Mammary epithelial cell (primary cell): ENCODE measurements around the gene VWA8.

ENCODE experiments used
- EZH2 ChIP-seq: IDR thresholded peaks from 2 replicates; pipeline ENCODE4 v1.6.1; 2012; ENCODE audit warnings: low read length, inconsistent platforms, borderline replicate concordance
- TF ChIP-seq, protein P1 (sequence below), 2 donors: IDR thresholded peaks in 1 of 2; conservative IDR thresholded peaks in 1 of 2; 2 replicates each; pipeline ENCODE4 v1.5.1; 2011 to 2012; ENCODE audit warnings: inconsistent platforms in 2 of 2, low read length in 2 of 2, mild to moderate bottlenecking in 2 of 2, control low read depth in 1 of 2, low read depth in 1 of 2; ENCODE audit not compliant: insufficient read depth in 1 of 2; ENCODE audit errors: extremely low read depth in 1 of 2

- TF ChIP-seq EZH2 = no peak
- TF ChIP-seq, protein P1, sequence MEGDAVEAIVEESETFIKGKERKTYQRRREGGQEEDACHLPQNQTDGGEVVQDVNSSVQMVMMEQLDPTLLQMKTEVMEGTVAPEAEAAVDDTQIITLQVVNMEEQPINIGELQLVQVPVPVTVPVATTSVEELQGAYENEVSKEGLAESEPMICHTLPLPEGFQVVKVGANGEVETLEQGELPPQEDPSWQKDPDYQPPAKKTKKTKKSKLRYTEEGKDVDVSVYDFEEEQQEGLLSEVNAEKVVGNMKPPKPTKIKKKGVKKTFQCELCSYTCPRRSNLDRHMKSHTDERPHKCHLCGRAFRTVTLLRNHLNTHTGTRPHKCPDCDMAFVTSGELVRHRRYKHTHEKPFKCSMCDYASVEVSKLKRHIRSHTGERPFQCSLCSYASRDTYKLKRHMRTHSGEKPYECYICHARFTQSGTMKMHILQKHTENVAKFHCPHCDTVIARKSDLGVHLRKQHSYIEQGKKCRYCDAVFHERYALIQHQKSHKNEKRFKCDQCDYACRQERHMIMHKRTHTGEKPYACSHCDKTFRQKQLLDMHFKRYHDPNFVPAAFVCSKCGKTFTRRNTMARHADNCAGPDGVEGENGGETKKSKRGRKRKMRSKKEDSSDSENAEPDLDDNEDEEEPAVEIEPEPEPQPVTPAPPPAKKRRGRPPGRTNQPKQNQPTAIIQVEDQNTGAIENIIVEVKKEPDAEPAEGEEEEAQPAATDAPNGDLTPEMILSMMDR (conservative IDR thresholded peaks at IDR 0.05 in 1 of 2, IDR thresholded peaks at IDR 0.05 in 1 of 2; ENCODE audit: extremely low read depth in 1 of 2, insufficient read depth in 1 of 2, low read depth in 1 of 2, low read length in 2 of 2) = no peak
Measured at GRCh38 chr13:41916173-41916954, 44.5 kb downstream of the VWA8 start.
